OCI-LY1 (cell line): ENCODE measurements around the gene JCAD.

Experiments used
- EZH2 ChIP-seq: fragments of 200-600 bp; sonication (generic), shearing (Covaris generic); IDR thresholded peaks from 2 replicates; pipeline ENCODE4 v1.8.0; 2017; ENCODE audit warnings: borderline replicate concordance, mixed run types, mild to moderate bottlenecking, antibody characterized with exemption, low read length, moderate library complexity, mixed read lengths
- TF ChIP-seq, protein P1 (sequence below): fragments of 200-600 bp; sonication (generic), shearing (Covaris generic); IDR thresholded peaks from 2 replicates; pipeline ENCODE4 v1.5.1; 2017; ENCODE audit warnings: mild to moderate bottlenecking, antibody characterized with exemption, low read length, moderate library complexity, mixed read lengths

DNA sequence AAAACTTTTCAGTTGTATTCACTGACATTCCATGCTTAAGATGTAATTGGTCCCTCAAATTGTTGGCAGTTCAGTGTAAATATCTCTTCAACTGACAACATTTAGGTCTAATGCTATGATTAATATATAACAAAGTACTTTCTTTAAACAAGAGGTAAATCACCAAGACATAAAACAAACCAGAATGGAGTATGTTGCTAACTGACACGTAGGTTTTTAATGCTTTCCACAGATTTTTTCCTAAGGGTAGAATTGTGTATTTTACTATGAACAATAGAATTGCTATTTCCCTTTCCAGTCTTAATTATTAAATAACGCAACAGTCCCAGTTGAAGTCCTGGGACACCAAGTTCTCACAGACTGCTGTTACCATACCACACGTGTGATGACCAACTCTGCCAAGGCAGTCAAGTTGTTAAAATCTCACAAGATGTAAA, 4.1 kb downstream of the JCAD start:
- TF ChIP-seq, protein P1, sequence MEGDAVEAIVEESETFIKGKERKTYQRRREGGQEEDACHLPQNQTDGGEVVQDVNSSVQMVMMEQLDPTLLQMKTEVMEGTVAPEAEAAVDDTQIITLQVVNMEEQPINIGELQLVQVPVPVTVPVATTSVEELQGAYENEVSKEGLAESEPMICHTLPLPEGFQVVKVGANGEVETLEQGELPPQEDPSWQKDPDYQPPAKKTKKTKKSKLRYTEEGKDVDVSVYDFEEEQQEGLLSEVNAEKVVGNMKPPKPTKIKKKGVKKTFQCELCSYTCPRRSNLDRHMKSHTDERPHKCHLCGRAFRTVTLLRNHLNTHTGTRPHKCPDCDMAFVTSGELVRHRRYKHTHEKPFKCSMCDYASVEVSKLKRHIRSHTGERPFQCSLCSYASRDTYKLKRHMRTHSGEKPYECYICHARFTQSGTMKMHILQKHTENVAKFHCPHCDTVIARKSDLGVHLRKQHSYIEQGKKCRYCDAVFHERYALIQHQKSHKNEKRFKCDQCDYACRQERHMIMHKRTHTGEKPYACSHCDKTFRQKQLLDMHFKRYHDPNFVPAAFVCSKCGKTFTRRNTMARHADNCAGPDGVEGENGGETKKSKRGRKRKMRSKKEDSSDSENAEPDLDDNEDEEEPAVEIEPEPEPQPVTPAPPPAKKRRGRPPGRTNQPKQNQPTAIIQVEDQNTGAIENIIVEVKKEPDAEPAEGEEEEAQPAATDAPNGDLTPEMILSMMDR: no peak
- no peak for TF ChIP-seq EZH2
